ENCODE data around the gene ADGRB2.
A peak's percentile ranks its signal among the peaks of the same experiment; 100 is the strongest.

The ADGRB2 gene

DNA sequence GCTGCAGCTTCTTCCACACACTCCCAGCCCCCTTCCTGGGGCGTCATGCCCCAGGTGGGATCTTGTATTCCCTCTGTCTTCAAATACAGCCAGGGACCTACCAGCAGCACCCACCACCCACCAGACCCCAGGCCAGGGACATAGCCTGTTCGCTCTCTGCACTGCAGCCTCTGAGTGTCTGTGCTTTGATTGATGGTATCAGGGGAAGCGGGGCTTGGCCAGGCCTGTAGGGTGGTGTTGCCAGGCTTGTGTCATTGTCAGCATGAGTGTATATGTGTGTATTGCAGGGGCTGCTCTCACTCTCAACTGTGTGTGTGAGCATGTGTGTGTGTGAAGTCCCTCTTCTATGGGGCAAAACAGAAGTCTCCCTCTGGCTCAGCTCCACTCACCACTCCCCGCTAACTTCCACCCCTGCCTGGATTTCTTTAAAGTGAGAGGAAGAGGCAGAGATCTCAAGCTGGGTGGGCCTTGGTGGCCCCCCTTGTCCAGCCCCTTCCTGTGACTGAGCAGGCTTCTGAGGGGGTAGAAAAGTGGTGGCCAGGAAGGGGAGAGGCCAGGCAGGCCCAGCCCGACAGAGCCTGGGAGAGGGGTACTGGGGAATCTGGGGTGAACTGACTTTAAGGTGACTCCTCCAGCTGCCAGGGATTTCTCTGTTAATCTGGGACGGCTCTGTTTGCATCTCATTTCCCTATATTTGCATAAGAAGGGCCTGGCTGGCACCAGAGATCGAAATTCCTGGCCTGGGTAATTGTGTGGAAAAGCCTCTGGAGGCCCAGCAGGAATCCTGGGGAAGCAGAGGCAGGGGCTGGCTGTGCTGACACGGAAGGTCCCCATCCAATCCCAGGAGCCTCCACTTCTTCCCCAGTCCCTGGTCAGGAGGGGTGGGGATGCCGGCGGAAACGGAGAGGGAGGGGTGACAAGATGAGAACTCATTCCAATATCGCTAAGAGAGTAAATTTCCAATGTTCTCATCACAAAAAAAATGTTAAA is 18.6 kb upstream of the ADGRB2 start:
- DNase-seq: no peak
- H2BK5ac ChIP-seq (ENCODE audit: low read depth, low read length, poor library complexity): no peak overlapping the region
- H3K79me2 ChIP-seq (ENCODE audit: control insufficient read depth, insufficient read depth, low read length, poor library complexity): no peaks in the 10 kb centered on the region
- no peak overlapping the region for H4K12ac ChIP-seq (ENCODE audit: low read depth, low read length)
- H3K27ac ChIP-seq (ENCODE audit: low read depth, low read length): no peak overlapping the region
- H2AFZ ChIP-seq (ENCODE audit: insufficient read depth, low read length, poor library complexity): no peak overlapping the region
- H3K4me2 ChIP-seq (ENCODE audit: low read length): no peak overlapping the region
- no peak overlapping the region for H3K14ac ChIP-seq (ENCODE audit: low read length)
- H2BK12ac ChIP-seq (ENCODE audit: low read length): no peak overlapping the region
- no peaks in the 10 kb centered on the region for H3K27me3 ChIP-seq (ENCODE audit: insufficient read depth, low read length)
- no peak overlapping the region for H4K91ac ChIP-seq (ENCODE audit: low read depth, low read length)
- no peak overlapping the region for H3K23ac ChIP-seq (ENCODE audit: low read length)
- no CpG with 5 or more reads among the region's 12 CpGs for WGBS (ENCODE audit: extremely low coverage, insufficient coverage, insufficient read length)
- H2AK5ac ChIP-seq (ENCODE audit: low read length): no peak overlapping the region
- H3K79me1 ChIP-seq (ENCODE audit: low read length): no peaks in the 10 kb centered on the region
- no peaks in the 10 kb centered on the region for H3K9me3 ChIP-seq (ENCODE audit: insufficient read depth, low read depth, low read length)
- H2BK120ac ChIP-seq (ENCODE audit: insufficient read depth, low read length, poor library complexity): no peak overlapping the region
- H3K36me3 ChIP-seq (ENCODE audit: control insufficient read depth in 1 of 2, insufficient read depth in 2 of 2, low read length in 2 of 2): no peaks in the 10 kb centered on the region
- H3K4me1 ChIP-seq (ENCODE audit: control insufficient read depth in 1 of 2, insufficient read depth in 2 of 2, low read length in 2 of 2): no peaks in the 10 kb centered on the region
- no peak overlapping the region for H3K9ac ChIP-seq (ENCODE audit: low read length)
- no peak overlapping the region for H3K4me3 ChIP-seq (ENCODE audit: low read depth, low read length)
- no peak overlapping the region for H3K18ac ChIP-seq (ENCODE audit: low read length)
- H3K4ac ChIP-seq (ENCODE audit: low read depth, low read length): no peak overlapping the region
- no peak overlapping the region for H4K8ac ChIP-seq (ENCODE audit: low read depth, low read length)

DNA sequence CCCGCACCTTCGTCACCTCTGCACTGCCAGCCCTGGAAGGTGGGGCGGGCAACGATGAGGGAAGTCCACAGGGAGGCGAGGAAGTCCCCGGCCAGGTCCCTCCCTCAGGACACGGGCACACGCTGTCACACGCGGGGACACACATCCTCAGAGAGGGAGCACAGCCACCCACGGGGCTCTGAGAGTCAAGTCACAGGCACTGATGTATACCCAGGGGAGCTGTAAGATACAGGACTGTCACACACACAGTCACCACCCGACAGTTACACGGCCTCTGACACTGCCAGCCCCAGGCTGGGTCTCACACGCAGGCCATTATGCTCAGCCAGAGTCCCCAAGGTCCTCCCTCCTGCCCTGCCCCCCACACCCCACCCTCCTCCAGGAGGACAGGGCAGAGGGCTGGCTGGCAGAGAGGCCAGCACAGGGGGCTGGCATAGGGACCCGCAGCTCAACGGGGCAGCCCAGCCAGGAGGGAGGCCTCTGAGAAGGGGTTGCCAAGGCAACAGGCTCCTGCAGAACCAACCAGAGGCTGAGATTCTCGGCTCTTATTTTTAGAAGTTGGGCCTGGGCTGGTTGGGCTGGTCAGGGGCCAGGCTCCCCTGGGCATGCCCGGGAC is 17.7 kb upstream of the ADGRB2 start:
- Histone ChIP-seq H3K14ac (ENCODE audit: low read length) (no peak overlapping the region), H4K8ac (ENCODE audit: low read depth, low read length) (no peak overlapping the region), H3K4ac (ENCODE audit: low read depth, low read length) (no peak overlapping the region), H3K18ac (ENCODE audit: low read length) (no peak overlapping the region), H3K79me2 (ENCODE audit: control insufficient read depth, insufficient read depth, low read length, poor library complexity) (no peaks in the 10 kb centered on the region), H2AFZ (ENCODE audit: insufficient read depth, low read length, poor library complexity) (no peak overlapping the region), H3K4me1 (ENCODE audit: control insufficient read depth in 1 of 2, insufficient read depth in 2 of 2, low read length in 2 of 2) (no peaks in the 10 kb centered on the region), H2BK12ac (ENCODE audit: low read length) (no peak overlapping the region), H3K4me3 (ENCODE audit: low read depth, low read length) (no peak overlapping the region), H3K27me3 (ENCODE audit: insufficient read depth, low read length) (no peaks in the 10 kb centered on the region), H3K9me3 (ENCODE audit: insufficient read depth, low read depth, low read length) (no peaks in the 10 kb centered on the region), H2BK5ac (ENCODE audit: low read depth, low read length, poor library complexity) (no peak overlapping the region), H3K27ac (ENCODE audit: low read depth, low read length) (no peak overlapping the region), H4K12ac (ENCODE audit: low read depth, low read length) (no peak overlapping the region), H2BK120ac (ENCODE audit: insufficient read depth, low read length, poor library complexity) (no peak overlapping the region), H3K36me3 (ENCODE audit: control insufficient read depth in 1 of 2, insufficient read depth in 2 of 2, low read length in 2 of 2) (no peaks in the 10 kb centered on the region), H2AK5ac (ENCODE audit: low read length) (no peak overlapping the region), H3K23ac (ENCODE audit: low read length) (no peak overlapping the region), H4K91ac (ENCODE audit: low read depth, low read length) (no peak overlapping the region), H3K4me2 (ENCODE audit: low read length) (no peak overlapping the region), H3K9ac (ENCODE audit: low read length) (no peak overlapping the region), H3K79me1 (ENCODE audit: low read length) (no peaks in the 10 kb centered on the region)
- WGBS (ENCODE audit: extremely low coverage, insufficient coverage, insufficient read length): no CpG with 5 or more reads among the region's 18 CpGs
- no peak for DNase-seq

DNA sequence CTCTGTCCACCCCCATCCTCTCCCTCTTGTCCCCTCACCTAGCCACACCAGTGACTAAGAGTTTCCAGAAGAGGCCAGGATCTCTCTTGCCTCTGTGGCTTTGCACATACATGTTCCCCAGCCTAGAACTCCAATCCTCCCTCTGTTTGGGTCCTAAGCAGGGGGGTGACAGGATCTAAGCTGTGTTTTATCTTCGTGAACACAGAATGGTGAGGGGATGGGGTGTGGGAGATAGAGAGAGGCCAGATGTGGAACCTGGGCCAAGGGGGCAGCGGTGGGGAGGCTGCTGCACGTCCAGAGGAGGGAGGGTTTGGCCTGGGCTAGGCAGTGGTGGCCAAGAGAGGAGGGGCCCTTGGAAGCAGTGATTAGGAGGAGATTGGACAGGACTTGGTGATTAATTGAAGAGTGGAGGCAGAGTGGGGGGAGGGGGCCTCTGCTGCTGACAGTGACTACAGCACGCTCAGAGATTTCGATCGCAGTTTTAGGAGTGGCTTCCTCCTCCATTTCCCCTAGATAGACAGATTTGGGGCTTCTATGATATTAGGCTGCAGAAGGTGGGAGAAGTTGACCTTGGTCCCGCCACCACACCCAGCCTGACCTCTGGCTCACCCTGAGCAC is 17.1 kb upstream of the ADGRB2 start:
- no peak overlapping the region for H3K9ac ChIP-seq (ENCODE audit: low read length)
- no peaks in the 10 kb centered on the region for H3K79me1 ChIP-seq (ENCODE audit: low read length)
- H2BK12ac ChIP-seq (ENCODE audit: low read length): no peak overlapping the region
- no peaks in the 10 kb centered on the region for H3K79me2 ChIP-seq (ENCODE audit: control insufficient read depth, insufficient read depth, low read length, poor library complexity)
- H3K4me2 ChIP-seq (ENCODE audit: low read length): no peak overlapping the region
- no peak overlapping the region for H4K12ac ChIP-seq (ENCODE audit: low read depth, low read length)
- H3K9me3 ChIP-seq (ENCODE audit: insufficient read depth, low read depth, low read length): no peaks in the 10 kb centered on the region
- no peak overlapping the region for H3K4me3 ChIP-seq (ENCODE audit: low read depth, low read length)
- H3K4ac ChIP-seq (ENCODE audit: low read depth, low read length): no peak overlapping the region
- no peak overlapping the region for H3K27ac ChIP-seq (ENCODE audit: low read depth, low read length)
- no peak overlapping the region for H3K14ac ChIP-seq (ENCODE audit: low read length)
- H4K91ac ChIP-seq (ENCODE audit: low read depth, low read length): no peak overlapping the region
- no peak overlapping the region for H3K18ac ChIP-seq (ENCODE audit: low read length)
- H3K27me3 ChIP-seq (ENCODE audit: insufficient read depth, low read length): no peaks in the 10 kb centered on the region
- no CpG with 5 or more reads among the region's 7 CpGs for WGBS (ENCODE audit: extremely low coverage, insufficient coverage, insufficient read length)
- no peak overlapping the region for H2BK5ac ChIP-seq (ENCODE audit: low read depth, low read length, poor library complexity)
- no peak for DNase-seq
- H4K8ac ChIP-seq (ENCODE audit: low read depth, low read length): no peak overlapping the region
- H2BK120ac ChIP-seq (ENCODE audit: insufficient read depth, low read length, poor library complexity): no peak overlapping the region
- no peak overlapping the region for H3K23ac ChIP-seq (ENCODE audit: low read length)
- no peaks in the 10 kb centered on the region for H3K36me3 ChIP-seq (ENCODE audit: control insufficient read depth in 1 of 2, insufficient read depth in 2 of 2, low read length in 2 of 2)
- no peaks in the 10 kb centered on the region for H3K4me1 ChIP-seq (ENCODE audit: control insufficient read depth in 1 of 2, insufficient read depth in 2 of 2, low read length in 2 of 2)
- H2AK5ac ChIP-seq (ENCODE audit: low read length): no peak overlapping the region
- no peak overlapping the region for H2AFZ ChIP-seq (ENCODE audit: insufficient read depth, low read length, poor library complexity)

DNA sequence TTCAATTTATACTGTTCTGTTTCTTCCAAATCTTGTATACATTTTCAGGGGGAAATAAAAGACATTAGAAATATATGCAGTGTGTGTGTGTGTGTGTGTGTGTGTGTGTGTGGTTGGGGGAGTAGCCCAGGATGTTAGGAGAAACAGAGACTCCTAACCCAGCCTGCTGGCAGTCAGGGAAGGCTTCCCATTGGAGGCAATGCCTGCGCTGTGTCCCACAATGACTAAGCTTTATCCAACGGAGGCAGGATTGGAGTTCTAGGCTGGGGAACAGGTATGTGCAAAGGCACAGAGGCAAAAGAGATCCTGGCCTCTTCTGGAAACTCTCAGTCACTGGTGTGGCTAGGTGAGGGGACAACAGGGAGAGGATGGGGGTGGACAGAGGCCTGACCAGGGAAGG is 16.5 kb upstream of the ADGRB2 start:
- Histone ChIP-seq H3K79me1 (ENCODE audit: low read length) (no peaks in the 10 kb centered on the region), H3K79me2 (ENCODE audit: control insufficient read depth, insufficient read depth, low read length, poor library complexity) (no peaks in the 10 kb centered on the region), H3K4me2 (ENCODE audit: low read length) (no peak overlapping the region), H3K36me3 (ENCODE audit: control insufficient read depth in 1 of 2, insufficient read depth in 2 of 2, low read length in 2 of 2) (no peaks in the 10 kb centered on the region), H2BK120ac (ENCODE audit: insufficient read depth, low read length, poor library complexity) (no peak overlapping the region), H2AK5ac (ENCODE audit: low read length) (no peak overlapping the region), H4K12ac (ENCODE audit: low read depth, low read length) (no peak overlapping the region), H3K9ac (ENCODE audit: low read length) (no peak overlapping the region), H3K27ac (ENCODE audit: low read depth, low read length) (no peak overlapping the region), H3K4ac (ENCODE audit: low read depth, low read length) (no peak overlapping the region), H3K23ac (ENCODE audit: low read length) (no peak overlapping the region), H2BK5ac (ENCODE audit: low read depth, low read length, poor library complexity) (no peak overlapping the region), H2AFZ (ENCODE audit: insufficient read depth, low read length, poor library complexity) (no peak overlapping the region), H3K4me1 (ENCODE audit: control insufficient read depth in 1 of 2, insufficient read depth in 2 of 2, low read length in 2 of 2) (no peaks in the 10 kb centered on the region), H3K18ac (ENCODE audit: low read length) (no peak overlapping the region), H3K27me3 (ENCODE audit: insufficient read depth, low read length) (no peaks in the 10 kb centered on the region), H3K9me3 (ENCODE audit: insufficient read depth, low read depth, low read length) (no peaks in the 10 kb centered on the region), H4K8ac (ENCODE audit: low read depth, low read length) (no peak overlapping the region), H3K4me3 (ENCODE audit: low read depth, low read length) (no peak overlapping the region), H3K14ac (ENCODE audit: low read length) (no peak overlapping the region), H4K91ac (ENCODE audit: low read depth, low read length) (no peak overlapping the region), H2BK12ac (ENCODE audit: low read length) (no peak overlapping the region)
- peak in 1 of 2 donors; percentile 21 for DNase-seq
- WGBS (ENCODE audit: extremely low coverage, insufficient coverage, insufficient read length): no CpG with 5 or more reads among the region's 2 CpGs
